Activated T-cell treated with anti-CD3 and anti-CD28 coated beads, Interleukin-2, amount 50 U/mL, for 24 hours (primary cell): ENCODE results near the gene CLGN.
A peak's percentile ranks its signal among the peaks of the same experiment; 100 is the strongest.

Experiments
- DNase-seq: peaks from one replicate; pipeline ENCODE4 v3.0.0-alpha.2; 2020
- H3K27ac Mint-ChIP-seq: 2 replicates; pipeline ENCODE4 v1.8.0; 2020; ENCODE audit warnings: mild to moderate bottlenecking, mixed read lengths
- H3K27me3 Mint-ChIP-seq: 2 replicates; pipeline ENCODE4 v1.8.0; 2020; ENCODE audit warnings: mixed read lengths
- H3K36me3 Mint-ChIP-seq: 2 replicates; pipeline ENCODE4 v1.8.0; 2020; ENCODE audit warnings: low read depth, mixed read lengths
- H3K4me1 Mint-ChIP-seq: 2 replicates; pipeline ENCODE4 v1.8.0; 2020; ENCODE audit warnings: low read depth, mixed read lengths
- H3K4me3 Mint-ChIP-seq: 2 replicates; pipeline ENCODE4 v1.8.0; 2020; ENCODE audit warnings: mild to moderate bottlenecking, moderate library complexity, mixed read lengths
- H3K9me3 Mint-ChIP-seq: 2 replicates; pipeline ENCODE4 v1.8.0; 2020; ENCODE audit warnings: mixed read lengths

Gene CLGN

GRCh38 chr4:140359562-140360427, 67.7 kb downstream of the CLGN start:
- no peaks in the 10 kb centered on the region for H3K36me3 Mint-ChIP-seq
- peak; percentile 71 for DNase-seq
- no peaks in the 10 kb centered on the region for H3K9me3 Mint-ChIP-seq
- H3K4me1 Mint-ChIP-seq: no peaks in the 10 kb centered on the region
- no peak overlapping the region for H3K27ac Mint-ChIP-seq
- H3K4me3 Mint-ChIP-seq: no peak overlapping the region
- H3K27me3 Mint-ChIP-seq: no peaks in the 10 kb centered on the region

DNA sequence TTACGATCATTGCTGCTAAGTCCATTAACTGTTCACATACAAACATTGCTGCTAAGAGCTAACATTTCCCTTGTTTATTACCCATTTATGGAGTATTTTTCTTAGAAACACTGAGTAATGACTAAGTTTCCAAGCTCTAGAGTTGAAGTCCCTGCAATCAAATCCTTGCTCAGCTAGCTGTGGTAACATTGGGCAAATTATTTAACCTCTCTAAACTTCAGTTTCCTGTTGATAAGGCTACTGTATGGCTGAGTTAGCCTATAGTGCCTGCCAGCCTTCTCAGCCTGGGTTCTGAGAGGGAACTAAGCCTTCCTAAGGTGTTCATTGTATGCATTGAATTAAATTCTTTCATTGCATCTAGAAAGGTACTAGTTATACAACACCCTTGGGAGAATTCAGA, 69.2 kb downstream of the CLGN start:
- no peaks in the 10 kb centered on the region for H3K9me3 Mint-ChIP-seq
- no peaks in the 10 kb centered on the region for H3K27me3 Mint-ChIP-seq
- no peak overlapping the region for H3K4me3 Mint-ChIP-seq
- no peak for DNase-seq
- H3K27ac Mint-ChIP-seq: no peak overlapping the region
- H3K4me1 Mint-ChIP-seq: peaks cover 11% of the 10 kb centered on the region
- no peaks in the 10 kb centered on the region for H3K36me3 Mint-ChIP-seq

- Mint-ChIP-seq H3K4me1 (peaks cover 14% of the 10 kb centered on the region), H3K36me3 (no peaks in the 10 kb centered on the region), H3K27me3 (no peaks in the 10 kb centered on the region), H3K27ac (no peak overlapping the region), H3K4me3 (no peak overlapping the region), H3K9me3 (no peaks in the 10 kb centered on the region)
- DNase-seq: no peak
Measured at GRCh38 chr4:140357868-140358267, 69.6 kb downstream of the CLGN start.

GRCh38 chr4:140355288-140355687, 72.2 kb downstream of the CLGN start:
- DNase-seq: no peak
- no peaks in the 10 kb centered on the region for H3K36me3 Mint-ChIP-seq
- peaks cover 14% of the 10 kb centered on the region for H3K4me1 Mint-ChIP-seq
- no peak overlapping the region for H3K4me3 Mint-ChIP-seq
- H3K27me3 Mint-ChIP-seq: no peaks in the 10 kb centered on the region
- no peak overlapping the region for H3K27ac Mint-ChIP-seq
- no peaks in the 10 kb centered on the region for H3K9me3 Mint-ChIP-seq

GRCh38 chr4:140353786-140354185, 73.7 kb downstream of the CLGN start:
- H3K4me3 Mint-ChIP-seq: no peak overlapping the region

GRCh38 chr4:140351093-140352075, 76.1 kb downstream of the CLGN start:
- no peaks in the 10 kb centered on the region for H3K36me3 Mint-ChIP-seq
- no peak overlapping the region for H3K4me3 Mint-ChIP-seq
- peaks cover 14% of the 10 kb centered on the region for H3K4me1 Mint-ChIP-seq
- DNase-seq: no peak
- H3K9me3 Mint-ChIP-seq: no peaks in the 10 kb centered on the region
- peaks cover 17% of the 10 kb centered on the region for H3K27me3 Mint-ChIP-seq
- no peak overlapping the region for H3K27ac Mint-ChIP-seq

More at GRCh38 chr4:140353786-140354185, 73.7 kb downstream of the CLGN start:
- Mint-ChIP-seq H3K27me3 (peaks cover 8% of the 10 kb centered on the region), H3K9me3 (no peaks in the 10 kb centered on the region), H3K27ac (no peak overlapping the region), H3K36me3 (no peaks in the 10 kb centered on the region), H3K4me1 (peaks cover 14% of the 10 kb centered on the region)
- no peak for DNase-seq

DNA sequence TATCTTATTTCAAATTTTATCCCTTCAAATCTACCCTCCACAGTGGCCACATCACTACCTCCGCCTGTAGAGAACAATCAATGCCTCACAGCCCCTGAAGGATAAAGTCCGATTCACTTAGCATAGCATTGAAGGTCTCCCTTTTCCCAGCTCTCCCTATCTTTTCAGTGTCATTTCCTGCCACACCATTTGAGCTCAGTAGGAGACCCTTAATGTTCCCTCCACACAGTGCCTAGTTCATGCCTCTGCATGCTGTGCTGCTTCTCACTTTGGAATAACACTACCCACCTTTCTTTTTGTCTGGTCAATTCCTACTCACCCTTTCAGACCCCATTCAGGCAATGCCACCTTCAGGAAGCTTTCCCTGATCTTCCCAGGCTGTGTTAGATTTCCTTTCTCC, 77.6 kb downstream of the CLGN start:
- no peak overlapping the region for H3K27ac Mint-ChIP-seq
- no peak for DNase-seq
- H3K4me1 Mint-ChIP-seq: peaks cover 14% of the 10 kb centered on the region
- peaks cover 21% of the 10 kb centered on the region for H3K27me3 Mint-ChIP-seq
- no peak overlapping the region for H3K4me3 Mint-ChIP-seq
- no peaks in the 10 kb centered on the region for H3K9me3 Mint-ChIP-seq
- no peaks in the 10 kb centered on the region for H3K36me3 Mint-ChIP-seq

DNA sequence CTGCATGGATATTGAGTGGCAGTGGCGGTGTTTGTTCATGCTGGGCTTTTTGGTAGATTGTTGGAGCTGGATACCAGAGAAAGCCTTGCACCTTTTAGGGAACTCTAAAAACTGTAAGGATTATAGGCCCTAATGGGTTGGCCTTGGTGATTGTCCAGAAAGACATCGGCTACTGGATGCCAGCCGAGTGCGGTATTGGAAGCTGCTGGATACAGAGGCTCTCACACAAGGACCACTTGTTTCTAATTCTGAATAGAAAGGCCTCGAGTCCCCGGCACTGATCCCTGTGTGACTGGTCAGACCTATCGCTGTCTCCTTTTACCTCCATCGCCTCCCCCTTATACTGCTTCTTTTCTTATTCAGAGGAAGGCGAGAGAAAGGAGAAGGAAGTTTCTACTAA, 81.3 kb downstream of the CLGN start:
- H3K4me3 Mint-ChIP-seq: no peak overlapping the region
- peaks cover 44% of the 10 kb centered on the region for H3K27me3 Mint-ChIP-seq
- no peaks in the 10 kb centered on the region for H3K36me3 Mint-ChIP-seq
- no peaks in the 10 kb centered on the region for H3K9me3 Mint-ChIP-seq
- H3K27ac Mint-ChIP-seq: no peak overlapping the region
- no peak for DNase-seq
- peaks cover 5% of the 10 kb centered on the region for H3K4me1 Mint-ChIP-seq

GRCh38 chr4:140344621-140345020, 82.8 kb downstream of the CLGN start:
- no peaks in the 10 kb centered on the region for H3K36me3 Mint-ChIP-seq
- H3K4me1 Mint-ChIP-seq: peaks cover 5% of the 10 kb centered on the region
- peaks cover 45% of the 10 kb centered on the region for H3K27me3 Mint-ChIP-seq
- H3K27ac Mint-ChIP-seq: no peak overlapping the region
- no peak for DNase-seq
- H3K4me3 Mint-ChIP-seq: no peak overlapping the region
- H3K9me3 Mint-ChIP-seq: no peaks in the 10 kb centered on the region

GRCh38 chr4:140344101-140344500, 83.3 kb downstream of the CLGN start:
- Mint-ChIP-seq H3K4me1 (peaks cover 5% of the 10 kb centered on the region), H3K27me3 (peaks cover 42% of the 10 kb centered on the region), H3K4me3 (no peak overlapping the region), H3K36me3 (no peaks in the 10 kb centered on the region), H3K27ac (no peak overlapping the region), H3K9me3 (no peaks in the 10 kb centered on the region)
- DNase-seq: no peak

GRCh38 chr4:140343303-140343702, 84.1 kb downstream of the CLGN start:
- Mint-ChIP-seq H3K27ac (no peak overlapping the region), H3K36me3 (no peaks in the 10 kb centered on the region), H3K27me3 (peaks cover 44% of the 10 kb centered on the region), H3K4me3 (no peak overlapping the region), H3K4me1 (peaks cover 5% of the 10 kb centered on the region), H3K9me3 (no peaks in the 10 kb centered on the region)
- DNase-seq: no peak

DNA sequence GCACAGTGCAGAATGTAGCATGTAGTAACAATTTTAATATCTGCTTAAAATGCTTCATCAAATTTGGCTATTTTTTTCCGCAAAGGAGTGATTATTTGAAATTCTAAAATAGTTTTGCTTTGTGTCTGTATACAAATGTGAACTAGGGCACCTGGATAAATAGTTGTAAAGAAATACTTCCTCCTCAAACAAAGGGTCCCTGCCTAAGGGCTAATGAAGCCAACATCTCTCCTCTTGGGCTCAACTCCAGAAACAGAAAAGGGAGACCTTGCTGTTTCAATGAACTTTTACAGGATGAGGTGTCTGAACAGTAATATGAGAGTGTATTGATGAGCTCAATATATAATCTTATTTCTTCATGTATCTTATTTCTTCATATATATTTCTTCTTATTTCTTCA, 84.8 kb downstream of the CLGN start:
- H3K4me1 Mint-ChIP-seq: peaks cover 5% of the 10 kb centered on the region
- H3K27me3 Mint-ChIP-seq: peaks cover 47% of the 10 kb centered on the region
- no peak for DNase-seq
- H3K4me3 Mint-ChIP-seq: no peak overlapping the region
- no peaks in the 10 kb centered on the region for H3K36me3 Mint-ChIP-seq
- H3K9me3 Mint-ChIP-seq: no peaks in the 10 kb centered on the region
- H3K27ac Mint-ChIP-seq: no peak overlapping the region
